Smooth muscle cell (in vitro differentiated cells): ENCODE data around the gene OSGIN1. TPM values are rescaled to one million over a fixed set of nuclear protein-coding genes. Genes with fewer than 3 reads are reported as not detected.

Experiments used
- DNase-seq: peaks from one replicate; lab custom pipeline; 2025; ENCODE audit not compliant: unreplicated experiment; lab: John Stamatoyannopoulos, UW
- H2AFZ ChIP-seq: fragments of 200-600 bp; sonication (generic); 2 replicates; pipeline ENCODE4 v1.6.0; 2016; ENCODE audit warnings: antibody characterized with exemption, low read depth, mild to moderate bottlenecking
- H3F3A ChIP-seq: fragments of 200-600 bp; sonication (generic); 2 replicates; pipeline ENCODE4 v1.6.0; 2017; ENCODE audit warnings: antibody characterized with exemption, low read depth
- H3K27ac ChIP-seq: fragments of 200-600 bp; sonication (generic); 2 replicates; pipeline ENCODE4 v1.5.1; 2016; ENCODE audit warnings: low read depth, mild to moderate bottlenecking
- H3K27me3 ChIP-seq: fragments of 200-600 bp; sonication (generic); 2 replicates; pipeline ENCODE4 v1.6.1; 2016; ENCODE audit warnings: low read depth, mild to moderate bottlenecking
- H3K36me3 ChIP-seq: fragments of 200-600 bp; sonication (generic); 2 replicates; pipeline ENCODE4 v1.5.1; 2016; ENCODE audit warnings: low read depth
- H3K4me1 ChIP-seq: fragments of 200-600 bp; sonication (generic); 2 replicates; pipeline ENCODE4 v1.5.1; 2016; ENCODE audit warnings: low read depth
- H3K4me2 ChIP-seq: fragments of 200-600 bp; sonication (generic); 2 replicates; pipeline ENCODE4 v1.6.0; 2016; ENCODE audit warnings: mild to moderate bottlenecking
- H3K4me3 ChIP-seq: fragments of 200-600 bp; sonication (generic); 2 replicates; pipeline ENCODE4 v1.5.1; 2016; ENCODE audit warnings: mild to moderate bottlenecking
- H3K79me2 ChIP-seq: fragments of 200-600 bp; sonication (generic); 2 replicates; pipeline ENCODE4 v1.6.0; 2016; ENCODE audit warnings: low read depth, mild to moderate bottlenecking
- H3K9ac ChIP-seq: fragments of 200-600 bp; sonication (generic); 2 replicates; pipeline ENCODE4 v1.6.0; 2016; ENCODE audit warnings: low read depth
- H3K9me3 ChIP-seq: fragments of 200-600 bp; sonication (generic); replicated peaks from 2 replicates; pipeline ENCODE4 v1.5.1; 2016; ENCODE audit warnings: low read depth
- H4K20me1 ChIP-seq: fragments of 200-600 bp; sonication (generic); 2 replicates; pipeline ENCODE4 v1.6.0; 2016; ENCODE audit warnings: low read depth
- WGBS: methylation state at CpG from one replicate; pipeline ENCODE4 v1.1.7; 2016; ENCODE audit warnings: low lambda C conversion rate; 5-methylcytosine and 5-hydroxymethylcytosine counted together
- polyA plus RNA-seq: library from polyadenylated mRNA; unstranded; fragments of >200 nt; fragmentation: Nextera tagmentation; extraction: Ambion mirVana; gene quantifications from 2 replicates; pipeline ENCODE4 v1.2.1, GENCODE V29; 2016
- total RNA-seq: library from RNA; depleted of rRNA; stranded (reverse); fragments of >200 nt; gene quantifications from 2 replicates; pipeline ENCODE4 v1.2.3, GENCODE V29; 2014
- TF ChIP-seq, protein P1 (sequence below): fragments of 200-600 bp; sonication (generic); IDR thresholded peaks from 2 replicates; pipeline ENCODE4 v1.5.1; 2017; ENCODE audit warnings: borderline replicate concordance, mild to moderate bottlenecking, antibody characterized with exemption; ENCODE audit not compliant: insufficient read depth, poor library complexity, severe bottlenecking

Gene OSGIN1
- total and polyA plus RNA-seq, 2 experiments from 2014 or later: 8.9 to 12.4 TPM

DNA sequence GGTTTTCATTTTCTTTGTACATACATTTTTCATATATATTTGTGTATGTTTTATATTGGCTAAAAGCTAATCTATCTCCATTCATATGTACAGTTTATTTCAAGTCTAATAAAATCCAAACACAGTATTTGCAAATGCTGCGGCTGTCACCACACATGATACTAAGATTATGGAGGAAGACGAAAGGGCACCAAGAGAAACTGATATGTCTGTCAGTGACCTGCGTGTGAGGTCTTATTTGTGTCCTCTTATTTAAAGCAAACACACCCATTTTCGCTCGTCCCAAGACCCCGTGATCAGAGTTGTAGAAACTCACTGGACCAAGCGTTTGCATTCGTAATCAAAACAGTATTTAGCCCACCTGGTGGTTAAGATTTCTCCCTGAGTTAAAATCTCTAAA is 45.9 kb upstream of the OSGIN1 start:
- TF ChIP-seq, protein P1, sequence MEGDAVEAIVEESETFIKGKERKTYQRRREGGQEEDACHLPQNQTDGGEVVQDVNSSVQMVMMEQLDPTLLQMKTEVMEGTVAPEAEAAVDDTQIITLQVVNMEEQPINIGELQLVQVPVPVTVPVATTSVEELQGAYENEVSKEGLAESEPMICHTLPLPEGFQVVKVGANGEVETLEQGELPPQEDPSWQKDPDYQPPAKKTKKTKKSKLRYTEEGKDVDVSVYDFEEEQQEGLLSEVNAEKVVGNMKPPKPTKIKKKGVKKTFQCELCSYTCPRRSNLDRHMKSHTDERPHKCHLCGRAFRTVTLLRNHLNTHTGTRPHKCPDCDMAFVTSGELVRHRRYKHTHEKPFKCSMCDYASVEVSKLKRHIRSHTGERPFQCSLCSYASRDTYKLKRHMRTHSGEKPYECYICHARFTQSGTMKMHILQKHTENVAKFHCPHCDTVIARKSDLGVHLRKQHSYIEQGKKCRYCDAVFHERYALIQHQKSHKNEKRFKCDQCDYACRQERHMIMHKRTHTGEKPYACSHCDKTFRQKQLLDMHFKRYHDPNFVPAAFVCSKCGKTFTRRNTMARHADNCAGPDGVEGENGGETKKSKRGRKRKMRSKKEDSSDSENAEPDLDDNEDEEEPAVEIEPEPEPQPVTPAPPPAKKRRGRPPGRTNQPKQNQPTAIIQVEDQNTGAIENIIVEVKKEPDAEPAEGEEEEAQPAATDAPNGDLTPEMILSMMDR: no peak
- H3K4me1 ChIP-seq: peaks cover 10% of the 10 kb centered on the region

DNA sequence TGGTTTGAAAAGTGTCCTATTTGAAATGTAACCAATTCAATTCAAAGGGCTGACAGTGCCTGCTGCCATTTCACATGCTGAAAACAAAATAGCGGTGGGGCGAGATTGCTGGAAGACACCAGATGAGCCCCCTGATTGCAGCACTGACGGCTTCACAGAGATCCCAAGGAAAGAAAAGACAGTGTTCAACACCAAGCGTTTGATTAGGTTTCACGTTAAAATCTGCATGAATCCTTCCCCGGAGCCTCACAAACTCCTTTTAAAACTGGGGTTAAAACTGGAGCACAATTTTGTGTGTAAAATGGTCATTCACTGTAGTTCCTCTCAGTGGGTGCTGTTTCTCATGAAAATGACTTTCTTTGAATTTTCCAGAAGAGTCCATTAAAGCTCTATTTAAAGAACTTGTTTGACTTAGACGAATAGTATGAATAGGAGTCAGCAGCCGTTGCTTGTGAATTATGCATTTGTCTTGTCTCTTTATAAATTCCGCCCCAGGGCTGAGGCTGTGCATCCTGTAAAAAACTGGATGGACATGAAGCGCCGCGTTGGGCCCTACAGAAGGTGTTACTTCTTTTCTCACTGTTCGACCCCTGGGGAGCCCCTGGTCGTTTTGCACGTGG is 45.3 kb upstream of the OSGIN1 start:
- no peaks in the 10 kb centered on the region for H3K27me3 ChIP-seq
- H3K4me3 ChIP-seq: no peak overlapping the region
- H3K36me3 ChIP-seq: peaks cover 6% of the 10 kb centered on the region
- peaks cover 13% of the 10 kb centered on the region for H4K20me1 ChIP-seq
- no peak for DNase-seq
- no peaks in the 10 kb centered on the region for H3K79me2 ChIP-seq
- H3K4me1 ChIP-seq: peaks cover 10% of the 10 kb centered on the region
- no peaks in the 10 kb centered on the region for H3K9me3 ChIP-seq
- H3K4me2 ChIP-seq: no peak overlapping the region
- no peak overlapping the region for H2AFZ ChIP-seq
- H3K9ac ChIP-seq: no peak overlapping the region
- no peak overlapping the region for H3K27ac ChIP-seq
- WGBS: 90% methylated on average over 15 of the region's 15 CpGs
- H3F3A ChIP-seq: peaks cover 4% of the 10 kb centered on the region
- TF ChIP-seq, protein P1: no peak

More for the DNA sequence above, 45.9 kb upstream of the OSGIN1 start:
- Histone ChIP-seq H2AFZ (no peak overlapping the region), H4K20me1 (peaks cover 13% of the 10 kb centered on the region), H3K4me3 (no peak overlapping the region), H3K79me2 (no peaks in the 10 kb centered on the region), H3K36me3 (peaks cover 6% of the 10 kb centered on the region), H3F3A (peaks cover 4% of the 10 kb centered on the region), H3K9ac (no peak overlapping the region), H3K9me3 (no peaks in the 10 kb centered on the region), H3K27ac (no peak overlapping the region), H3K27me3 (no peaks in the 10 kb centered on the region), H3K4me2 (peak overlapping the region; percentile 14)
- 87% methylated on average over 8 of the region's 8 CpGs for WGBS
- DNase-seq: no peak

DNA sequence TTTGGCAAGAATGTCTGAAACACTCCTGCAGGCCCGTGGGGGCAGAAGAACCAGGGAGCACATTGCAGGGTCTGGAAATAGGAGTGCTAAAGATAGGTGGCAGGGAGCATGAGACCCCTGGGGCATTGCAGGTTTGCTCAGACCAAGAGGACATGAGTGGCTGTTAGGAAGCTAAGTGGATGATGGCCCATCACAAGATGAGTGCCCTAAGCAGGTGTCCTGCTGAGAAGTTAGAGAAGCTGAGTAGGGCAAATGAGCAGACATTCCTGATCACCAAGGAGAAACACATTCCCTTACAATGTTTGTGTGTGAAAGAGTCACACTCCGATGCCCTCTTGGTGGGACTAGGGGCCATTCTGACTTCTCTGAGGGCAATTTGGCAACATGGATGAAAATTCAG is 44.2 kb upstream of the OSGIN1 start:
- H3K4me2 ChIP-seq: no peak overlapping the region
- H3K27me3 ChIP-seq: no peaks in the 10 kb centered on the region
- DNase-seq: no peak
- H3K4me3 ChIP-seq: no peak overlapping the region
- H3F3A ChIP-seq: peaks cover 4% of the 10 kb centered on the region
- peaks cover 10% of the 10 kb centered on the region for H3K4me1 ChIP-seq
- H3K9me3 ChIP-seq: no peaks in the 10 kb centered on the region
- H4K20me1 ChIP-seq: peaks cover 13% of the 10 kb centered on the region
- H2AFZ ChIP-seq: no peak overlapping the region
- no peak overlapping the region for H3K27ac ChIP-seq
- TF ChIP-seq, protein P1: no peak
- H3K36me3 ChIP-seq: peaks cover 6% of the 10 kb centered on the region
- H3K9ac ChIP-seq: no peak overlapping the region
- H3K79me2 ChIP-seq: no peaks in the 10 kb centered on the region
- 95% methylated on average over 2 of the region's 2 CpGs for WGBS

DNA sequence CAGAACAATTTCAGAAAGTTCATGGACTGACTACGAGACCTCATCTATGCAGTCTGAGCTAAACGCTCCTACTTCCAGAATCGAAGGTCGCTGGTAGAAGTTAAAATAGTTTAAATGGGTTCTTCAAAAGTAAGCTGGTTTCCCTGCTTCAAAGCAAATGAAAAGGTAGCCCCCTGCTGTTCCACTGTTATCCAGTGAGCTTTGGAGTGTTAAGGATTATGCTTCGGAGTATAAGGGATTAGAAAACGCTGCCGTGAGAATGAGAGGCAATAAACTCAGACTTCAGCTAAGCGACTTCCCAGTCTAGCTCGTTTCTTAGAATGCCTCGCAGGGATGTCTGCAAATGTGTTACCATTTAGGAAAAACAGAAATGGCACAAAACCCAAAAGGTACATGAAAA is 41.8 kb upstream of the OSGIN1 start:
- H3K4me2 ChIP-seq: no peak overlapping the region
- H3K36me3 ChIP-seq: peaks cover 6% of the 10 kb centered on the region
- H3K27ac ChIP-seq: no peak overlapping the region
- H4K20me1 ChIP-seq: peaks cover 5% of the 10 kb centered on the region
- peaks cover 2% of the 10 kb centered on the region for H3F3A ChIP-seq
- H3K9ac ChIP-seq: no peak overlapping the region
- no peaks in the 10 kb centered on the region for H3K79me2 ChIP-seq
- no peaks in the 10 kb centered on the region for H3K9me3 ChIP-seq
- H3K4me1 ChIP-seq: peaks cover 10% of the 10 kb centered on the region
- no peaks in the 10 kb centered on the region for H3K27me3 ChIP-seq
- 78% methylated on average over 10 of the region's 10 CpGs for WGBS
- no peak for DNase-seq
- H2AFZ ChIP-seq: no peak overlapping the region
- TF ChIP-seq, protein P1: no peak
- H3K4me3 ChIP-seq: no peak overlapping the region
